ENCODE measurements around the gene ZNF784. TPM values are rescaled to one million over a fixed set of nuclear protein-coding genes. Genes with fewer than 3 reads are reported as not detected.

The ZNF784 gene
- total and polyA plus RNA-seq, 2 donors (not counting 3 experiments of a cell fraction or from before 2014, with no cell fraction given): 4.9 TPM

DNA sequence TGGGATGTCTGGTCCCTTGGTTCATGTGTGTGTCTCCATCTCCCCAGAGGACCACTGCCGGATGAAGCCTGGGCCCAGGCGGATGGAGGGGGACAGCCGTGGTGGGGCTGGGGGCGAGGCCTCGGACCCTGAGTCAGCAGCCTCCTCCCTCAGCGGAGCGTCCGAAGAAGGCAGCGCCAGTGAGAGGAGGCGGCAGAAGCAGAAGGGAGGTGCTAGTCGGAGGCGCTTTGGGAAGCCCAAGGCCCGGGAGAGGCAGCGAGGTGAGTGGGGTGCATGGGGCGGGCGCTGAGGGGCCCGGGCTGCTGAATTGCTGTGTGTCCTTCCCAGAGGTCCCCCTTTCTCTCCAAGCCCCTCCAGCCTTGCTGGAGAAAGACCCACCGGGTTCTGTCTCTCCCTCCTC is 26.9 kb upstream of the ZNF784 start:
- DNase-seq (ENCODE audit: low read depth, low spot score): no peak
- no TSS peak for BruUV-seq (replicated peaks)
- no peaks in the 10 kb centered on the region for H3K27me3 ChIP-seq (ENCODE audit: control insufficient read depth in 2 of 2, insufficient read depth in 2 of 2, low read length in 2 of 2)
- H3K9me1 ChIP-seq (replicated peaks; ENCODE audit: control insufficient read depth, extremely low read depth, insufficient read depth, low read length): no peaks in the 10 kb centered on the region
- peaks cover 2% of the 10 kb centered on the region for H4K20me1 ChIP-seq (replicated peaks; ENCODE audit: control insufficient read depth, extremely low read depth, insufficient read depth, low read length)
- no peak overlapping the region for H3K27ac ChIP-seq (ENCODE audit: insufficient read depth, low read depth, low read length)
- H3K9me3 ChIP-seq (replicated peaks; ENCODE audit: control insufficient read depth, insufficient read depth, low read length): no peaks in the 10 kb centered on the region
- H3K4me1 ChIP-seq (ENCODE audit: control insufficient read depth, extremely low read depth, insufficient read depth, low read length): peaks cover 15% of the 10 kb centered on the region
- peaks cover 0 to 1% of the 10 kb centered on the region in 2 experiments for H3K36me3 ChIP-seq (ENCODE audit: control insufficient read depth in 2 of 2, extremely low read depth in 1 of 2, insufficient read depth in 2 of 2, low read length in 2 of 2)
- no peak for FAIRE-seq
- H3K4me2 ChIP-seq (ENCODE audit: insufficient read depth, low read length): no peak overlapping the region
- H2AFZ ChIP-seq (ENCODE audit: low read depth, low read length): no peak overlapping the region
- peaks cover 12% of the 10 kb centered on the region for H3K79me2 ChIP-seq (ENCODE audit: control insufficient read depth, insufficient read depth, low read length)
- no peak overlapping the region for H3K4me3 ChIP-seq (replicated peaks in 1 of 3; ENCODE audit: insufficient read depth in 1 of 3, low read depth in 1 of 3, low read length in 3 of 3)
- dilution Hi-C loops (cut with MboI; ENCODE audit: extremely low pct_ligation_motif_present, low sequenced_read_pairs): no loop called here
- intact Hi-C loops (cut with micrococcal nuclease): loop anchor here (10.0 kb wide), 3 partner anchors 316 to 1186 kb away; partner anchors contain the start of genes KMT5C, LENG9 and ZNF787
- H3K9ac ChIP-seq (replicated peaks; ENCODE audit: extremely low read depth, insufficient read depth, low read length): no peak overlapping the region
- ChIA-PET POLR2A (no interaction called here), CTCF (no interaction called here)
- TF ChIP-seq FOS (IDR thresholded peaks at IDR 0.05; ENCODE audit: borderline replicate concordance, insufficient read depth, low read length): no peak

GRCh38 chr19:55650602-55651230 is 26.4 kb upstream of the ZNF784 start:
- no peak overlapping the region for H3K4me2 ChIP-seq (ENCODE audit: insufficient read depth, low read length)
- H3K9ac ChIP-seq (replicated peaks; ENCODE audit: extremely low read depth, insufficient read depth, low read length): no peak overlapping the region
- H3K27ac ChIP-seq (ENCODE audit: insufficient read depth, low read depth, low read length): no peak overlapping the region
- peaks cover 0 to 1% of the 10 kb centered on the region in 2 experiments for H3K36me3 ChIP-seq (ENCODE audit: control insufficient read depth in 2 of 2, extremely low read depth in 1 of 2, insufficient read depth in 2 of 2, low read length in 2 of 2)
- no peaks in the 10 kb centered on the region for H3K9me1 ChIP-seq (replicated peaks; ENCODE audit: control insufficient read depth, extremely low read depth, insufficient read depth, low read length)
- DNase-seq (ENCODE audit: low read depth, low spot score): no peak
- ChIA-PET POLR2A (no interaction called here), CTCF (no interaction called here)
- peaks cover 7% of the 10 kb centered on the region for H3K79me2 ChIP-seq (ENCODE audit: control insufficient read depth, insufficient read depth, low read length)
- H2AFZ ChIP-seq (ENCODE audit: low read depth, low read length): no peak overlapping the region
- TF ChIP-seq GATA2 (IDR thresholded peaks at IDR 0.05; ENCODE audit: insufficient read depth, insufficient read length, low read depth, low read length): no peak
- no peak for TF ChIP-seq FOS (IDR thresholded peaks at IDR 0.05; ENCODE audit: borderline replicate concordance, insufficient read depth, low read length)
- TF ChIP-seq, protein P1, sequence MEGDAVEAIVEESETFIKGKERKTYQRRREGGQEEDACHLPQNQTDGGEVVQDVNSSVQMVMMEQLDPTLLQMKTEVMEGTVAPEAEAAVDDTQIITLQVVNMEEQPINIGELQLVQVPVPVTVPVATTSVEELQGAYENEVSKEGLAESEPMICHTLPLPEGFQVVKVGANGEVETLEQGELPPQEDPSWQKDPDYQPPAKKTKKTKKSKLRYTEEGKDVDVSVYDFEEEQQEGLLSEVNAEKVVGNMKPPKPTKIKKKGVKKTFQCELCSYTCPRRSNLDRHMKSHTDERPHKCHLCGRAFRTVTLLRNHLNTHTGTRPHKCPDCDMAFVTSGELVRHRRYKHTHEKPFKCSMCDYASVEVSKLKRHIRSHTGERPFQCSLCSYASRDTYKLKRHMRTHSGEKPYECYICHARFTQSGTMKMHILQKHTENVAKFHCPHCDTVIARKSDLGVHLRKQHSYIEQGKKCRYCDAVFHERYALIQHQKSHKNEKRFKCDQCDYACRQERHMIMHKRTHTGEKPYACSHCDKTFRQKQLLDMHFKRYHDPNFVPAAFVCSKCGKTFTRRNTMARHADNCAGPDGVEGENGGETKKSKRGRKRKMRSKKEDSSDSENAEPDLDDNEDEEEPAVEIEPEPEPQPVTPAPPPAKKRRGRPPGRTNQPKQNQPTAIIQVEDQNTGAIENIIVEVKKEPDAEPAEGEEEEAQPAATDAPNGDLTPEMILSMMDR (IDR thresholded peaks at IDR 0.05; ENCODE audit: extremely low read depth in 1 of 2, insufficient read depth in 1 of 2, low read depth in 1 of 2, low read length in 2 of 2): no peak
- no peak for TF ChIP-seq MYC (IDR thresholded peaks at IDR 0.05; ENCODE audit: low read depth, low read length)
- TF ChIP-seq, protein P2, sequence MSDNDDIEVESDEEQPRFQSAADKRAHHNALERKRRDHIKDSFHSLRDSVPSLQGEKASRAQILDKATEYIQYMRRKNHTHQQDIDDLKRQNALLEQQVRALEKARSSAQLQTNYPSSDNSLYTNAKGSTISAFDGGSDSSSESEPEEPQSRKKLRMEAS (IDR thresholded peaks at IDR 0.05; ENCODE audit: insufficient read depth, insufficient read length): no peak
- no peak for TF ChIP-seq POLR2AphosphoS5 (IDR thresholded peaks at IDR 0.05; ENCODE audit: insufficient read depth, low read depth, low read length)
- no peak for TF ChIP-seq POLR2A (IDR thresholded peaks at IDR 0.05; ENCODE audit: low read depth, low read length)
- TF ChIP-seq EZH2 (IDR thresholded peaks at IDR 0.05; ENCODE audit: borderline replicate concordance, low read depth, low read length, severe bottlenecking): no peak
- TF ChIP-seq JUN (IDR thresholded peaks at IDR 0.05; ENCODE audit: borderline replicate concordance, insufficient read depth, insufficient read length, low read depth): no peak
- peaks cover 13% of the 10 kb centered on the region for H3K4me1 ChIP-seq (ENCODE audit: control insufficient read depth, extremely low read depth, insufficient read depth, low read length)
- H4K20me1 ChIP-seq (replicated peaks; ENCODE audit: control insufficient read depth, extremely low read depth, insufficient read depth, low read length): no peaks in the 10 kb centered on the region
- intact Hi-C loops (cut with micrococcal nuclease) (loop anchor here (10.0 kb wide), 3 partner anchors 316 to 1186 kb away; partner anchors contain the start of genes KMT5C, LENG9 and ZNF787), dilution Hi-C loops (cut with MboI; ENCODE audit: extremely low pct_ligation_motif_present, low sequenced_read_pairs) (no loop called here)
- H3K9me3 ChIP-seq (replicated peaks; ENCODE audit: control insufficient read depth, insufficient read depth, low read length): no peaks in the 10 kb centered on the region
- H3K4me3 ChIP-seq (replicated peaks in 1 of 3; ENCODE audit: insufficient read depth in 1 of 3, low read depth in 1 of 3, low read length in 3 of 3): no peak overlapping the region
- BruUV-seq (replicated peaks): no TSS peak
- FAIRE-seq: no peak
- H3K27me3 ChIP-seq (ENCODE audit: control insufficient read depth in 2 of 2, insufficient read depth in 2 of 2, low read length in 2 of 2): no peaks in the 10 kb centered on the region

Measured in endothelial cell of umbilical vein (primary cell).